Measurements from ENCODE around the gene AKR7A3.
"Not testable (repeated sequence)": the region's sequence is repeated elsewhere in the genome, so short reads cannot be mapped to it uniquely, and the experiment has no call there.

AKR7A3 gene

GRCh38 chr1:19288324-19289241 is at the start of gene AKR7A3:
AKR7A3 (minus strand) TSS chr1:19288770; CDS start chr1:19288709, 61 bp downstream.
- FAIRE-seq, result not testable (repeated sequence)

GRCh38 chr1:19338323-19338762 is 49.8 kb upstream of the AKR7A3 start:
- FAIRE-seq, result no peak

GRCh38 chr1:19337289-19337688 is 48.7 kb upstream of the AKR7A3 start:
- FAIRE-seq, result no peak

GRCh38 chr1:19336543-19336942 is 48.0 kb upstream of the AKR7A3 start:
- FAIRE-seq, result no peak

DNA sequence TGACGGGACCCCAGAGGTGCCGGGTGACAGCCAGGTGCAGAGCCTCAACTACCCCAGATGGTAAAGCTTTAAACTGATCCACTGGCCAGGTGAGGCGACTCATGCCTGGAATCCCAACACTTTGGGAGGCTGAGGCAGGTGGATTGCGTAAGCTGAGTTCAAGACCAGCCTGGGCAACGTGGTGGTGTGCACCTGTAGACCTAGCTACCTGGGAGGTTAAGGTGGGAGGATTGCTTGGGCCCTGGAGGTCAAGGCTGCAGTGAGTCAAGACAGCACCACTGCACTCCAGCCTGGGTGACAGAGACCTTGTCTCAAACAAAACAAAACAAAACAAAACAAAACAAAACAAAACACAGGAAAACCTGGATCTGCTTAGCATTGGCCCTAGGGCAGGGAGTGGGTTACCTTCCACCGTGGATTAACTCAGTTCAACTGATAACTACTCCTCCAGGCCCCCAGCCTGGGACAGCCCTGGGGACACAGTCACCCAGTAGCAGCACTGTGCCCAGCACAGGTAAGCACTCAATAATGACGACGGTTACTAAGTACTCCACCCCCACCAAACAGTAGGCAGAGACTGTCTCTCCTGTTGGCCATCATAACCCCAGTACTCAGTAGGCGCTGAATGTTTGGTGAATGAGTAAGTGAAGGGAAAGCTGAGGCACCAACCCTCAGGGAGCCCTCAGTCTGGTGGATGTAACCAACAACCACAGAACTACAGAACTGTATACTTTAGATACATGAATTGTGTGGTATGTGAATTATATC is 45.2 kb upstream of the AKR7A3 start:
- no peak for FAIRE-seq

DNA sequence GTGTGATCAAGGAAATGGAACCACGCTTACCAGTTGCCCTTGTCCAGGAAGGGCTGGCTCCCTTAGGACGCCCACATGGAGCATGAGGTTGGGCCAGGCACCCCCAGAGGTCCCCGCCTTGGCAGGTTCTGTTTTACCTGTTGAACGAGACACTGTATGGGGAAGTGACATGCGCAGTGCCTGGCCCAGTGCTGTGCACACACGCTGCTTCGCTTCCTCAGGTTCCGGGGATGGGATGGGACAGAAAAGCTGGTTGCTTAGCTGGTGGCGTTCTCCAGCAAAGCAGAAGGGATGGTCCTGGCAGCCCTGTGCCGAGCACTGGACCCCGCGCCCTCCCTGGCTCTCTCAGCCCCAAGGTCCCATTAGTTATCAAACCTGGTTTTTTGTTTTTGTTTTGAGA is 44.3 kb upstream of the AKR7A3 start:
- no peak for FAIRE-seq

- no peak for FAIRE-seq
Measured at GRCh38 chr1:19331262-19331878, 42.8 kb upstream of the AKR7A3 start.

GRCh38 chr1:19330449-19331135 is 42.0 kb upstream of the AKR7A3 start:
- no peak for FAIRE-seq

GRCh38 chr1:19329611-19330010 is 41.0 kb upstream of the AKR7A3 start:
- FAIRE-seq, result no peak

DNA sequence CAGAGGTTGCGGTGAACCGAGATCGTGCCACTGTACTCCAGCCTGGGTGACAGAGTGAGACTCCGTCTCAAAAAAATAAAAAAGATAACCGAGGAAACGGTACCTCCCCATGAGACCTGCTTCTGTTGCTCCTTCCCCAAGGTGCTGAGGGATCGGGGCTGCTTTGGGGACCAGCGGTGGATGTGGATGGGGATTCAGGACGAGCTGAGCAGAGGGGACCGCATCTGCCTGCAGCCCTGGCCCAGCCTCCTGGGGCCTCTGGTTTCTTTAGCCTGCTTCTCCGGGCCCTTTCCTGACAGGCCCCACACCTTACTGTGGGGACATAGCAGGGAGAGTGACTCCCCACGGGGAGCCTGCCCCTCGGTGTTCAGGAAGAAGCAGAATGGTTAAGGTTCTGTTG is 40.6 kb upstream of the AKR7A3 start:
- no peak for FAIRE-seq

GRCh38 chr1:19328486-19328885 is 39.9 kb upstream of the AKR7A3 start:
- no peak for FAIRE-seq

DNA sequence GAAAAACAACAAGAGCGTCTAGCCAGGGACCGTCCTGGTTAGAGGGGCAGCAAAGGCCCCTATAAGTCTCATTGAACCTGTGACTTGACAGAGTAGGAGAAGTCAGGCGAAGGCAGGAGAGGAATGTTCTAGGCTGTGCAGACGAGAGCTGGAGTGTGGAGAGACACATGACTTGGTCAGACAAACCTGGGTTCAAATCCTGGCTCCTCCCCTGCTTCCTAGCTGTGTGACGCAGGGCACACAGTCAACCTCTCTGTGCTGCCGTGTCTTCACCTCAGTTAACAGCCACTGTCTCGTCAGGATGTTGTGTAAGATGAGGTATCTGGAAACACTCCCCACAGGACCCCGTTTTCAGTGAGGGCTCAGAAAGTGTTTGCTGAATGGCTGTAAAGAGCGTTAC is 39.2 kb upstream of the AKR7A3 start:
- FAIRE-seq, result no peak

DNA sequence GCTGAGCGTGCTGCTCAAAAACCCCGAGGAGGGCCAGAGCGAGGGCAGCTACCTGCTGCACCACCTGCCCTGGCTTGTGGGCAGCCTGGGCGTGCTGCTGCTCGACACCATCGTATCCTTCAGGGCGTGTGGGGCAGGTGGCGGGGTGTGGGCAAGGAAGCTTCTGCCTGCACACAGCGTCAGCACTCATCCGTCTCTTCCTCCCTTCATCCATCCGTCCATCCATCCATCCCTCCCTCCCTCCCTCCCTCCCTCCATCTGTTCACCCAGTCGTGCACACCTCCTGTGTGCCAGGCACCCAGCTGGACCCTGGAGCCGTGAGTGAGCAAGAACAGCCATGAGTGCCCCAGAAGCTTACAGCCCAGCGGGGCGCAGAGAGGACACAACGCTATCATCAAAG is 38.7 kb upstream of the AKR7A3 start:
- FAIRE-seq, result no peak

GRCh38 chr1:19326748-19327065 is 38.1 kb upstream of the AKR7A3 start:
- FAIRE-seq, result no peak

- FAIRE-seq, result no peak
Measured at GRCh38 chr1:19325958-19326747, 37.6 kb upstream of the AKR7A3 start.

- FAIRE-seq, result no peak
Measured at GRCh38 chr1:19325368-19325957, 36.9 kb upstream of the AKR7A3 start.

DNA sequence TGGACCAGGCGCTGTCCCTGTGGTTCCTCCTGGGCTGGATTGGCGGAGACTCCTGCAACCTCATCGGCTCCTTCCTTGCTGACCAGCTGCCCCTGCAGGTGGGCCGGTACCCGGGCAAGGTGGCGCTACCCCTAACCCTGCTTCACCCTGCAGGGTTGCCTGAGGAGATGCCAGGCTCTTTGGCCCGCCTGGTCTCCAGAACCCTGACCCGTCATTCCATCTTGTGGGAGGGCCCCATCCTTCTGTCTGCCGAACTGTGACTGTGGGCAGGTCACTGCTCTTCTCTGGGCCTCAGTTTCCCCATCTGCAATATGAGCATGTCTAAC is 36.1 kb upstream of the AKR7A3 start:
- FAIRE-seq, result no peak

GRCh38 chr1:19323987-19324664 is 35.6 kb upstream of the AKR7A3 start:
- no peak for FAIRE-seq

DNA sequence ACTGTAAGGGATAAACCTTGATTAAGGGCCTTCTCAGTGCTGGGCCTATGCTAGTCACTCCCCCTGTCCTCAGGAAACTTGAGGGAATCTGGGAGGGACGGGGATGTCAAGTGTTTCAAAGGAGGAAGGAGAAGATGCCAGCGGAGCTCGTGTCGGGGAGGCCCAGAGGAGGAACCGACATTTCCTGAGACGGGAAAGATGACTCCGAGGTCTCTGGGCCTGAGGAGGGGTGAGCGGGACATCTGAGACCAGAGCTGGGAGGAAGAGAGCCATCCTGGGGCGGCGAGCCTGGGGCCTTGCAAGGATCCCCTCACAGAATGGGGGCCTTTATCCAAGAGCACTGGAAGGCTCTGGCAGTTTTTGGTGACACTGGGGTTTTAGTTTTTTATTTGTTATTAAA is 33.9 kb upstream of the AKR7A3 start:
- no peak for FAIRE-seq

- no peak for FAIRE-seq
Measured at GRCh38 chr1:19321071-19321470, 32.5 kb upstream of the AKR7A3 start.

GRCh38 chr1:19319196-19319595 is 30.6 kb upstream of the AKR7A3 start:
- FAIRE-seq, result no peak

All from colon (tissue), 2 donors.